H1 (cell line): Measurements from ENCODE around the gene ARHGEF25. TPM values are rescaled to one million over a fixed set of nuclear protein-coding genes. Genes with fewer than 3 reads are reported as not detected.

ENCODE experiments used
- CTCF ChIA-PET: fragments of 300-600 bp; sonication (Branson Sonifier 250); formaldehyde crosslinking; loops from one replicate; lab custom pipeline; 2021; ENCODE audit not compliant: partially characterized antibody; lab: Charles Lee
- POLR2A ChIA-PET: fragments of 300-600 bp; sonication (Branson Sonifier 250); formaldehyde crosslinking; loops from one replicate; lab custom pipeline; 2021; ENCODE audit warnings: inconsistent platforms; ENCODE audit not compliant: partially characterized antibody; lab: Charles Lee
- DNase-seq, 2 experiments: peaks; one replicate each; pipeline versions ENCODE4 v3.0.0 to v3.0.0-alpha.2; 2010 to 2022; ENCODE audit warnings: low spot score in 2 of 2, low read depth in 1 of 2, mixed read lengths in 1 of 2
- FAIRE-seq: peaks from 2 replicates; lab custom pipeline; 2011; peaks lifted over from hg19 to GRCh38; lab: Jason Lieb, UNC
- H2AFZ ChIP-seq: 2 replicates; pipeline ENCODE4 v1.8.1; 2012; ENCODE audit warnings: low read length, inconsistent platforms
- H2AK5ac ChIP-seq: 2 replicates; pipeline ENCODE4 v1.6.1; 2013; ENCODE audit warnings: low read depth, low read length
- H2BK120ac ChIP-seq: replicated peaks from 2 replicates; pipeline ENCODE3; 2013; ENCODE audit warnings: low read depth, low read length, inconsistent platforms
- H2BK12ac ChIP-seq: 2 replicates; pipeline ENCODE4 v1.6.1; 2013; ENCODE audit warnings: low read depth, low read length
- H2BK15ac ChIP-seq: 2 replicates; pipeline ENCODE4 v1.6.1; 2013; ENCODE audit warnings: low read length
- H2BK20ac ChIP-seq: 2 replicates; pipeline ENCODE4 v1.6.1; 2013; ENCODE audit warnings: low read length
- H2BK5ac ChIP-seq: 2 replicates; pipeline ENCODE4 v1.6.1; 2013; ENCODE audit warnings: low read depth, low read length
- H3K14ac ChIP-seq: 2 replicates; pipeline ENCODE4 v1.6.1; 2013; ENCODE audit warnings: inconsistent platforms; ENCODE audit not compliant: insufficient read length
- H3K18ac ChIP-seq: 2 replicates; pipeline ENCODE4 v1.6.1; 2013; ENCODE audit warnings: low read length; ENCODE audit errors: extremely low read depth
- H3K23ac ChIP-seq: 2 replicates; pipeline ENCODE4 v1.6.1; 2013; ENCODE audit warnings: inconsistent platforms; ENCODE audit not compliant: insufficient read length
- H3K23me2 ChIP-seq: 2 replicates; pipeline ENCODE4 v1.6.1; 2013; ENCODE audit warnings: low read depth, low read length
- H3K27ac ChIP-seq: 2 replicates; pipeline ENCODE4 v1.6.1; 2011; ENCODE audit warnings: low read depth, low read length, inconsistent platforms
- H3K27me3 ChIP-seq, 4 experiments: replicated peaks in 1 of 4; 1 replicate in 1 of 4; 2 replicates in 3 of 4; pipeline versions ENCODE4 v1.6.1 to v1.8.1; 2011 to 2013; ENCODE audit warnings: low read length in 3 of 4, mild to moderate bottlenecking in 3 of 4, inconsistent platforms in 2 of 4, mixed read lengths in 2 of 4, moderate library complexity in 1 of 4; ENCODE audit not compliant: control insufficient read depth in 3 of 4, insufficient read depth in 3 of 4; ENCODE audit errors: extremely low read depth in 1 of 4
- H3K36me3 ChIP-seq, 4 experiments: 2 replicates each; pipeline versions ENCODE4 v1.6.1 to v1.8.1; 2011 to 2013; ENCODE audit warnings: mild to moderate bottlenecking in 4 of 4, low read length in 3 of 4, moderate library complexity in 2 of 4, control low read depth in 1 of 4, inconsistent platforms in 1 of 4; ENCODE audit not compliant: insufficient read depth in 4 of 4, control insufficient read depth in 2 of 4
- H3K4ac ChIP-seq: replicated peaks from 2 replicates; pipeline ENCODE3; 2013; ENCODE audit warnings: low read length, low read depth, mixed read lengths, inconsistent platforms; ENCODE audit not compliant: insufficient read length
- H3K4me1 ChIP-seq, 4 experiments: replicated peaks in 1 of 4; 1 replicate in 1 of 4; 2 replicates in 3 of 4; pipeline versions ENCODE4 v1.6.1 to v1.8.1; 2011 to 2013; ENCODE audit warnings: low read length in 3 of 4, inconsistent platforms in 2 of 4, mixed read lengths in 1 of 4; ENCODE audit not compliant: insufficient read depth in 4 of 4, control insufficient read depth in 3 of 4
- H3K4me2 ChIP-seq, 2 experiments: 2 replicates each; pipeline versions ENCODE4 v1.6.1 to v1.8.1; 2011 to 2013; ENCODE audit warnings: low read depth in 2 of 2, low read length in 2 of 2, control low read depth in 1 of 2, inconsistent platforms in 1 of 2, mild to moderate bottlenecking in 1 of 2; ENCODE audit not compliant: insufficient read depth in 1 of 2
- H3K4me3 ChIP-seq, 4 experiments: fragments of 200-600, 300-600 bp in 1 of 4; sonication (generic), shearing (Covaris generic), sonication (Bioruptor Twin) in 1 of 4; 2 replicates each; pipeline versions ENCODE4 v1.5.1 to v1.8.1; 2011 to 2016; ENCODE audit warnings: low read length in 4 of 4, low read depth in 3 of 4, control low read depth in 2 of 4, inconsistent platforms in 2 of 4, mild to moderate bottlenecking in 2 of 4, mixed read lengths in 1 of 4, moderate library complexity in 1 of 4; ENCODE audit not compliant: insufficient read depth in 2 of 4; ENCODE audit errors: extremely low read depth in 1 of 4
- H3K56ac ChIP-seq: replicated peaks from 2 replicates; pipeline ENCODE3; 2013; ENCODE audit warnings: low read depth, mild to moderate bottlenecking, mixed read lengths, low read length, inconsistent platforms; ENCODE audit not compliant: insufficient read length
- H3K79me1 ChIP-seq: 2 replicates; pipeline ENCODE4 v1.6.1; 2013; ENCODE audit warnings: low read depth, low read length, control low read depth
- H3K79me2 ChIP-seq, 2 experiments: 2 replicates each; pipeline versions ENCODE4 v1.6.1 to v1.8.1; 2012 to 2013; ENCODE audit warnings: low read length in 2 of 2, mild to moderate bottlenecking in 2 of 2, inconsistent platforms in 1 of 2; ENCODE audit not compliant: insufficient read depth in 2 of 2, control insufficient read depth in 1 of 2
- H3K9ac ChIP-seq, 4 experiments: replicated peaks in 1 of 4; 1 replicate in 1 of 4; 2 replicates in 3 of 4; pipeline versions ENCODE4 v1.6.1 to v1.8.1; 2011 to 2013; ENCODE audit warnings: low read depth in 3 of 4, low read length in 3 of 4, control low read depth in 2 of 4, mild to moderate bottlenecking in 2 of 4, moderate library complexity in 2 of 4, inconsistent platforms in 1 of 4; ENCODE audit errors: extremely low read depth in 1 of 4
- H3K9me3 ChIP-seq, 2 experiments: 2 replicates each; pipeline versions ENCODE4 v1.6.1 to v1.8.1; 2012 to 2013; ENCODE audit warnings: mild to moderate bottlenecking in 2 of 2, moderate library complexity in 2 of 2, control low read depth in 1 of 2, inconsistent platforms in 1 of 2, low read depth in 1 of 2, low read length in 1 of 2, mixed read lengths in 1 of 2; ENCODE audit not compliant: insufficient read depth in 2 of 2
- H4K20me1 ChIP-seq, 2 experiments: replicated peaks in 1 of 2; 2 replicates each; pipeline versions ENCODE3 to v1.8.1; 2011 to 2013; ENCODE audit warnings: inconsistent platforms in 2 of 2, low read length in 2 of 2, mild to moderate bottlenecking in 1 of 2; ENCODE audit not compliant: insufficient read depth in 2 of 2, control insufficient read depth in 1 of 2
- H4K5ac ChIP-seq: 2 replicates; pipeline ENCODE4 v1.6.1; 2013; ENCODE audit warnings: low read length, low read depth, mixed read lengths, inconsistent platforms; ENCODE audit not compliant: insufficient read length
- H4K8ac ChIP-seq: 2 replicates; pipeline ENCODE4 v1.8.0; 2013; ENCODE audit warnings: mild to moderate bottlenecking, moderate library complexity, low read length, inconsistent platforms; ENCODE audit not compliant: insufficient read depth; ENCODE audit errors: extremely low read depth
- H4K91ac ChIP-seq: replicated peaks from 2 replicates; pipeline ENCODE3; 2013; ENCODE audit warnings: low read length, mixed read lengths, inconsistent platforms; ENCODE audit not compliant: insufficient read length
- ASH2L ChIP-seq: fragments of 200-600, 300-600 bp; sonication (generic); IDR thresholded peaks from one replicate; pipeline ENCODE4 v1.7.1; 2017; ENCODE audit warnings: low read length
- BCL11A ChIP-seq, 2 experiments: IDR thresholded peaks; one replicate each; pipeline ENCODE4 v1.6.1; 2011; ENCODE audit warnings: low read depth in 2 of 2, low read length in 2 of 2, mild to moderate bottlenecking in 2 of 2
- CTBP2 ChIP-seq: IDR thresholded peaks from 2 replicates; pipeline ENCODE4 v1.7.0; 2011; ENCODE audit warnings: borderline replicate concordance, mild to moderate bottlenecking, moderate library complexity, mixed read lengths, low read length; ENCODE audit not compliant: insufficient read depth, insufficient read length
- E2F6 ChIP-seq: IDR thresholded peaks from 2 replicates; pipeline ENCODE4 v1.6.1; 2012; ENCODE audit warnings: inconsistent platforms
- HDAC6 ChIP-seq: IDR thresholded peaks from one replicate; pipeline ENCODE4 v1.7.1; 2012; ENCODE audit warnings: low read depth, mild to moderate bottlenecking, inconsistent platforms, low read length, moderate library complexity
- SIRT6 ChIP-seq: IDR thresholded peaks from one replicate; pipeline ENCODE4 v1.7.1; 2012; ENCODE audit warnings: low read length, inconsistent platforms
- SP1 ChIP-seq: IDR thresholded peaks from 2 replicates; pipeline ENCODE4 v1.6.1; 2011; ENCODE audit warnings: low read depth, low read length
- ZNF274 ChIP-seq: IDR thresholded peaks from 2 replicates; pipeline ENCODE4 v1.7.0; 2012; ENCODE audit warnings: low read length, borderline replicate concordance; ENCODE audit errors: extremely low read depth
- WGBS, 2 experiments: shearing (Covaris generic) in 1 of 2; methylation state at CpG; one replicate each; pipeline versions ENCODE4 v1.1.6 to v1.1.7; 2013 to 2015; ENCODE audit warnings: low lambda C conversion rate in 2 of 2, mixed read lengths in 2 of 2, inconsistent platforms in 1 of 2, low coverage in 1 of 2, missing lambda C conversion rate in 1 of 2; ENCODE audit not compliant: insufficient replicate concordance in 2 of 2, insufficient coverage in 1 of 2, insufficient read length in 1 of 2; ENCODE audit errors: extremely low coverage in 1 of 2, missing lambda C conversion rate in 1 of 2; 5-methylcytosine and 5-hydroxymethylcytosine counted together
- polyA plus RNA-seq, 7 experiments: library from polyadenylated mRNA; depleted of rRNA in 3 of 7; stranded (reverse) in 5 of 7; unstranded in 2 of 7; fragments of >200 nt in 5 of 7; fragments of 200-250 nt in 2 of 7; gene quantifications; 1 replicate in 5 of 7; 2 replicates in 1 of 7; 4 replicates in 1 of 7; pipeline versions ENCODE4 v1.2.1 to v1.2.3, GENCODE V29; 2011 to 2013; ENCODE audit warnings: missing spikeins in 2 of 7, mixed read lengths in 2 of 7
- total RNA-seq: library from RNA; stranded (reverse); fragmentation: NEBNext Ultra II Directional; extraction: Animal tissue kit (Norgen Biotek cat#: 25700); gene quantifications from 2 replicates; pipeline ENCODE4 v1.2.1, GENCODE V29; 2021

The ARHGEF25 gene
- total and polyA plus RNA-seq, 2 of the 8 experiments (the other 6 are each of a cell fraction or from before 2014, with no cell fraction given) = 5.9 to 8.8 TPM

GRCh38 chr12:57611827-57612710, 834 bp downstream of the ARHGEF25 start:
- no peak overlapping the region; a peak in 1 of 7 replicates for H3K9ac ChIP-seq
- H4K5ac ChIP-seq = no peak overlapping the region
- peaks cover 0 to 6% of the 10 kb centered on the region in 2 experiments for H4K20me1 ChIP-seq
- no peaks in the 10 kb centered on the region for H3K9me3 ChIP-seq
- H3K56ac ChIP-seq = no peak overlapping the region
- H2AFZ ChIP-seq = no peak overlapping the region
- no peak overlapping the region for H3K23ac ChIP-seq
- H2BK15ac ChIP-seq = no peak overlapping the region
- H3K4me1 ChIP-seq = peaks cover 8 to 17% (median 12%) of the 10 kb centered on the region in 4 experiments
- DNase-seq = no peak
- no peak for TF ChIP-seq ASH2L
- no peak for TF ChIP-seq BCL11A (IDR thresholded peaks at IDR 0.05; ENCODE audit: low read depth in 2 of 2, low read length in 2 of 2)
- TF ChIP-seq CTBP2 = no peak
- no peak for TF ChIP-seq HDAC6
- no peak for TF ChIP-seq SP1
- no peak for TF ChIP-seq ZNF274
- no peak for TF ChIP-seq SIRT6
- no peak for TF ChIP-seq E2F6
- TF ChIP-seq, all 59 proteins: peak for 0
- H4K91ac ChIP-seq = no peak overlapping the region
- no peak overlapping the region for H3K14ac ChIP-seq
- no peak overlapping the region for H4K8ac ChIP-seq
- no peak overlapping the region for H2BK20ac ChIP-seq
- FAIRE-seq = no peak
- H3K27ac ChIP-seq = no peak overlapping the region
- no peak overlapping the region for H2BK120ac ChIP-seq
- WGBS, 2 experiments = 26% methylated on average over 10 of the region's 23 CpGs; no CpG with 5 or more reads in 1 of the 2 experiments
- H2BK5ac ChIP-seq = no peak overlapping the region
- CTCF ChIA-PET = interaction anchor here (1.0 to 12.5 kb wide), 7 partner anchors 8 to 130 kb away, joined by 3 to 124 read pairs (median 5); partner anchors contain the start of gene B4GALNT1
- no peaks in the 10 kb centered on the region for H3K79me1 ChIP-seq
- H3K27me3 ChIP-seq = peaks cover 4 to 66% (median 54%) of the 10 kb centered on the region in 4 experiments
- peak overlapping the region; percentile 3 to 73 (median 36); a peak in 7 of 8 replicates for H3K4me3 ChIP-seq
- no peaks in the 10 kb centered on the region for H3K79me2 ChIP-seq
- no peak overlapping the region; the same call in 1 of the 2 replicates for H3K18ac ChIP-seq
- no peak overlapping the region for H3K4ac ChIP-seq
- H3K36me3 ChIP-seq = peaks cover 0 to 5% (median 3%) of the 10 kb centered on the region in 4 experiments; a peak in 3 of 8 replicates
- no peak overlapping the region for H2BK12ac ChIP-seq
- no peak overlapping the region for H2AK5ac ChIP-seq
- H3K23me2 ChIP-seq = peaks cover 19% of the 10 kb centered on the region; the same call in 1 of the 2 replicates
- H3K4me2 ChIP-seq = peak overlapping the region; percentile 64 to 97
- POLR2A ChIA-PET = interaction anchor here (0.7 to 6.8 kb wide), 11 partner anchors 8 to 153 kb away, joined by 3 to 45 read pairs (median 4); partner anchors contain the start of genes PIP4K2C and TSPAN31
